Adrenal gland (tissue), 5 donors: ENCODE data around the gene CYP24A1.

Experiments used
- CTCF ChIP-seq, 6 experiments: fragments of 450-650 bp in 4 of 6; fragments of 200-600 bp in 2 of 6; sonication (generic) in 1 of 6; IDR thresholded peaks; 1 replicate in 5 of 6; 2 replicates in 1 of 6; pipeline versions ENCODE4 v1.5.1 to v1.8.0; 2016 to 2021; ENCODE audit warnings: antibody characterized with exemption in 6 of 6, mild to moderate bottlenecking in 2 of 6, moderate library complexity in 1 of 6
- POLR2A ChIP-seq, 2 donors: fragments of 450-650 bp; IDR thresholded peaks; one replicate each; pipeline ENCODE4 v1.6.1; 2017; ENCODE audit warnings: antibody characterized with exemption in 2 of 2, mild to moderate bottlenecking in 2 of 2, moderate library complexity in 1 of 2
- donor health status: DM: no; HTN: no; CAD: no.

GRCh38 chr20:54203281-54203680 is 29.5 kb upstream of the CYP24A1 start:
- TF ChIP-seq CTCF (IDR thresholded peaks at IDR 0.05) = no peak
- TF ChIP-seq POLR2A (IDR thresholded peaks at IDR 0.05) = no peak
